MG63 (cell line): ENCODE results near the gene TSC22D1. TPM values are rescaled to one million over a fixed set of nuclear protein-coding genes. Genes with fewer than 3 reads are reported as not detected.
"Not testable (repeated sequence)": the region's sequence is repeated elsewhere in the genome, so short reads cannot be mapped to it uniquely, and the experiment has no call there.

Experiments
- DNase-seq: peaks from one replicate; pipeline ENCODE4 v3.0.0-alpha.2; 2020
- H3K27me3 ChIP-seq: fragments of 250-450 bp; sonication (Bioruptor Pico); 2 replicates; pipeline ENCODE4 v1.5.1; 2020; ENCODE audit warnings: mild to moderate bottlenecking, moderate library complexity
- H3K36me3 ChIP-seq: fragments of 250-450 bp; sonication (Bioruptor Pico); 2 replicates; pipeline ENCODE4 v1.5.1; 2020; ENCODE audit warnings: mild to moderate bottlenecking, moderate library complexity
- H3K4me3 ChIP-seq: fragments of 250-450 bp; sonication (Bioruptor Pico); 2 replicates; pipeline ENCODE4 v1.5.1; 2020; ENCODE audit warnings: mild to moderate bottlenecking, moderate library complexity
- H3K9me3 ChIP-seq: fragments of 250-450 bp; sonication (Bioruptor Pico); 2 replicates; pipeline ENCODE4 v1.5.1; 2020; ENCODE audit warnings: mild to moderate bottlenecking, moderate library complexity
- total RNA-seq: library from RNA; depleted of rRNA; stranded (reverse); fragments of >200 nt; shearing (Covaris generic); gene quantifications from 2 replicates; pipeline ENCODE4 v1.2.3, GENCODE V29; 2014; ENCODE audit warnings: low replicate concordance

TSC22D1 gene
- total RNA-seq, 1 experiment from 2014 or later, result 62.8 TPM

DNA sequence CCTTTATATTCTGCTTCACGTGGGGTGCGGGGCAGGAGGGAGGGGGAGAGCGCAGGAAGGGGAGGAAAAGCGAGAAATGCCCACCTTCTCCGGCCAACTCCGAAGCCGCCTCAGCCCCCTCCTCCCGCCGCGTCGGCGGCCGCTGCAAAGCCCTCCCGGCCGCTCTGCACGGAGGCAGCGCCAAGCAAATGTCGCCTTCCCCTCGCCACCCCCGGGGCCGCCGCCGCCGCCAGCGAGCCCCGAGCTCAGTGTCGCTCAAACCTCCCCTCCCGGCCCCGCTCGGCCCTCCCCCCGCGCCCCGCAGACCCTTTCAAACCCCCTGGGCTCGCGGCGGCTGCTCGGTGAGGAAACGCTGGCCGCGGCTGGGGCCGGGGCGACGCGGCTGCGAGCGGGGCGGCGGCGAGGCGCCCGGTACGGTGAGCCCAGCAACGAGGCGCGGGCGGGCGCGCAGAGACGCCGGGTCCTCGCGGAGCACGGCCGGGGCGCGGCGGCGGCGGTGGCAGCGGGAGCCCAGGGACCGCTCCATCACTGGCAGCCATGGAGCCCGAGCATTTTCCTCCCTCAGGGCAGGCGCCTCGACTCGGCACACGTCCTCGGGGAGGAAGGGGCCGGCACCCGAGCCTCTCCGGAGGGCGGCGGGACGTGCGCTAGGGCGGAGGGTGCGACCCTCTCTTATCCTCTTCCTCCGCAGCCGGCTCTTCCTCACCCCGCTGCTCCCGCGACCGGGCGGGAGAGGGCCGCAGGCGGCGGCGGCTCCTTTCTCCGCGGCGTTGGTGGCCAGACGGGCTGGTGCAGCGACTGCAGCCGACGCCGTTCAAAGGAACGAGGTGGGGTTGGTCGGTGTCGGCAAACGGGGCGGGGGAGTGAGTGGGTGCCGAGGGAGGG lies 463 bp upstream of the TSC22D1 start:
- H3K4me3 ChIP-seq, result peak overlapping the region; percentile 94
- peak; percentile 20 for DNase-seq
- H3K36me3 ChIP-seq, result peaks cover 29% of the 10 kb centered on the region
- no peaks in the 10 kb centered on the region for H3K27me3 ChIP-seq
- H3K9me3 ChIP-seq, result no peaks in the 10 kb centered on the region

DNA sequence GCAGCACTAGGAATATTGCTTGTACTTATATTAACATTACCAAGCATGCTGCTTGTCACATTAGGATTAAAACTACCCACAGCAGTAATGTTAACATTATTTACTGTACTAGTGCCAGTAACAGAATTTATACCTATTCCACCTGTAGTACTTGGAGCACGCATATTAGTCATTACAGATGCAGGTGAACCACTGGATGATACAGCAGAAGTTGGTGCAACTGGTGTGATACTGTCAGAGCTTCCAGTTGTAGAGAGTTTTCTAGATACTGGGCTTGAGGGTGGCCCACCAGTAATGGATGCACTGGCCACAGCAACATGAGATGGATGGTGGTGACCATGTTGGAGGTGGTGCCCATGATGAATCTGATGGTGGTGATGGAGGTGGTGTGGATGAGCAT lies 1.1 kb downstream of the TSC22D1 start:
- Histone ChIP-seq H3K9me3 (no peaks in the 10 kb centered on the region), H3K27me3 (no peaks in the 10 kb centered on the region), H3K36me3 (peaks cover 41% of the 10 kb centered on the region), H3K4me3 (peak overlapping the region; percentile 94)
- no peak for DNase-seq

DNA sequence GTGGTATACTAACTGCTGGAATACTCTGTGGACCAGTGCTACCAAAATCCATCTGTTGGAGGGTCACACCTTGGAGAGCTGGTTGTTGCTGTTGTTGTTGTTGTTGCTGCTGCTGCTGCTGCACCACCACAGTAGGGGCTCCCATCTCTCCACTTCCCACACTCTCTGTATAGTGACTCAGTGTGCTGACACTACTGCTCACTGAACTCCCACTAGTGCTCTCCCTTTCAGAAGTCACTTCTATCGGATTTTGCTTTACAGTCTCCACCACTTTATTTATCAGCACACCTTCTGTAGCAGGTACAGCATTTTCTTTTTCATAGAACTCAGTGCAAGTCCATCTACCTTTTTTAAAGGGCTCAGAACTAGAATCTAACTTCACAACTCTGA lies 1.7 kb downstream of the TSC22D1 start:
- Histone ChIP-seq H3K4me3 (peak overlapping the region; percentile 94), H3K27me3 (no peaks in the 10 kb centered on the region)
- DNase-seq, result no peak

DNA sequence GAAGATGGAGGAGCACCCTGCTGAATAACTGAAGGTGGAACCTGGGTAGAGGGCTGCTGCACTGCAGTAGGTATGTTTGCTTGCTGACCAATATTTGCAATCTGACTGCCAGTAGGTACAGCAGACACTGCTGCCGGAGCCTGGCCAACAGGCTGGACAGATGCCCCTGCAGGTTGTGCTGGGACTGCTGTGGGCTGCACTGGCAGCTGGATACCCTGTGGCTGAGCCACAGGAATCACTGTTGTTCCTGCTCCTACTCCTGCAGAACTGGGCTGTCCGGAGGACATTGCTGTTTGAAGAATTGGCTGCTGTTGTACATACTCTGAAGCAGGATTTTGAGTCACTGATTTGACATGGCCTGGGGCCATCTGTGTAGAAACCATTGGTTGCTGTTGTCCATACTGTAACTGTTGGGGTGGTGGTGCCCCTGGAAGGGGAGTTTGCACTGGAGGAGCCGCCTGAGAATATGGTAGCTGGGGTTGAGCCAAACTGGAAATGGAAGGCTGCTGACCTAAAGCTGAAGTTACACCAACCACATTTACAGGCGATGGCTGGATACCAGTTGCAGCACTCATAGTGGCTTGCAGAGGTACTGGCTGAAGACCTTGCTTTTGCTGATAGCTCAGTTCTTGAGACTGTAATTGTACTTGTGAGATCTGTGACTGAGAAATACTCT lies 2.2 kb downstream of the TSC22D1 start:
- H3K9me3 ChIP-seq, result no peaks in the 10 kb centered on the region
- peak; percentile 75 for DNase-seq
- H3K27me3 ChIP-seq, result no peaks in the 10 kb centered on the region
- peaks cover 50% of the 10 kb centered on the region for H3K36me3 ChIP-seq
- H3K4me3 ChIP-seq, result peak overlapping the region; percentile 94

More for the DNA sequence above, 1.7 kb downstream of the TSC22D1 start:
- peaks cover 45% of the 10 kb centered on the region for H3K36me3 ChIP-seq
- H3K9me3 ChIP-seq, result no peaks in the 10 kb centered on the region

DNA sequence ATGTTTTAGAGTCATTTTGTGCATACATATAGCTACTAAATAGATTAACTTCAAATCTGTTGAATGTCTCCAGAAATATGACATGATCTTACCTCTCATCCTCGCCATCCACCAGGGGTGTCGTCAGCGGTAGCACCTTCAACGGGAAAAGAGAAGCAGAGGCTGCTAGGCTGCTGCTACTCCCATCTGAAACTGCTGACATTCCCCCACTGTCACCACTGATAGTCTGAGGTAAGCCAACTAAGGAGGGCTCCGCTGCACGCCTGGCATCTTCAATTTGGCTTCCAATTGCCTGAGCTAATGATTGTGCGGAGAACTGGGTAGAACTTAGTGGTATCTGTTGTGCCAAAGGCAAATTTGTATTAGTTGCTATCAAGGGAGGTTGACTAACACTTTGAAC lies 3.1 kb downstream of the TSC22D1 start:
- DNase-seq, result no peak
- H3K9me3 ChIP-seq, result 0 out of 2 replicates have a peak, but pooled peaks cover 1% of the 10 kb centered on the region

DNA sequence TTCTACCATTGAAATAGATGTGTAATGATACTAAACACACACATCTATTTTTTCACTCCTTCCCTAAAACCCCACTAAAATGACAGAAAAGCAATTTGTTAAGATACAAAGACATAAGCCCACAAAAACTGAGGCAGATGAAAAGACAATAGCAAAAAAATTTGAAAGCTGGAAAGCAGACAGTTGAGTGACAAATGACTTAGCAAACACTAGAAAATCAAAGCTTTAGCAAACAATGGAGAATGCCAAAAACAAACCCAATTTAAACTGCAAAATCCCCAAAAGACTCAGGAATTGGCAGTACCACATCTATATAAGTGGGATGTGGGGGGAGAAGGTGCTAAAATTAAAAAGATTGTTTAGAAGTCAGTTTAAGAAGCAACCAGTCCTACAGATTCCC lies 9.5 kb downstream of the TSC22D1 start:
- H3K4me3 ChIP-seq, result no peak overlapping the region

More for the DNA sequence above, 3.1 kb downstream of the TSC22D1 start:
- H3K27me3 ChIP-seq, result no peaks in the 10 kb centered on the region
- peaks cover 51% of the 10 kb centered on the region for H3K36me3 ChIP-seq
- peak overlapping the region; percentile 49 for H3K4me3 ChIP-seq

DNA sequence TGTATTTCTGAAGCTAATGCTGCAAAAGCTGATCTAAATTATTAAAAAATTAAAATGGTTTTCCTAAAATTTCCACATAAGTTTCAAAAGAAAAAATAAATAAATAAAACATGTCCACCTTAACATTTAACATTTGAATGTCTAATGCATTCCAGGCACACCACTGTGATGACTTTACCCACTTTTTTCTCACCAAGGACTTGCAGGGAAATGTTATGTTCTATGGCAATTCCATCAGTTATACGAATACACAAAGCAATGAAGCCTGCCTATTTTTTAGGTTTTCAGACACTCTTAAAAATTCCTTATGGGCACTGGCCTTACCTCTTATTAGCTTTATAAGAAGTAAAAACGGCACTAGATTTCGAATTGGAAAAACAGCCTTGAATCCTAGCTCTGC lies 10.2 kb downstream of the TSC22D1 start:
- H3K9me3 ChIP-seq, result peaks cover 4% of the 10 kb centered on the region; the same call in 1 of the 2 replicates
- no peak overlapping the region for H3K4me3 ChIP-seq
- peaks cover 51% of the 10 kb centered on the region for H3K36me3 ChIP-seq
- H3K27me3 ChIP-seq, result no peaks in the 10 kb centered on the region
- no peak for DNase-seq

More for the DNA sequence above, 9.5 kb downstream of the TSC22D1 start:
- Histone ChIP-seq H3K9me3 (peaks cover 4% of the 10 kb centered on the region; the same call in 1 of the 2 replicates), H3K27me3 (no peaks in the 10 kb centered on the region), H3K36me3 (peaks cover 57% of the 10 kb centered on the region)
- no peak for DNase-seq

DNA sequence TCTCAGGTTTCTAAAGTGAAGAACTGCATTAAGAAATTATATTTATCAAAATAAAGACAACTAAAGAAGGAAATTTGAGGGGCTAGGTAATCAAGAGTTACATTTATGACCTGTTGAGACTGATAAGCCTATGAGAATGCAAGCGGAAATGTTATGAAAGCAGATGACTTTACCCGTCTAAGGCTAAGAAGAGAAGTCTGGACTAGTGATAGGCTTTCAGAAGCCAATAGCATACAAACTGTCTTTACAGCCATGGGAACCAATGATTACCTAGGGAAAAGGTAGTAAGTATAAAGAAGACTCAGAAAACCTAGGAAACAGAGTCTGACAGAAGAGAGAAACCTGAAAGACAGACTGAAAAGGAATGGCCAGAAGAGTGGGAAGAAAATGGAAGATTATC lies 11.2 kb downstream of the TSC22D1 start:
- no peak for DNase-seq
- no peak overlapping the region for H3K4me3 ChIP-seq
- H3K27me3 ChIP-seq, result no peaks in the 10 kb centered on the region
- H3K9me3 ChIP-seq, result peaks cover 4% of the 10 kb centered on the region; the same call in 1 of the 2 replicates
- H3K36me3 ChIP-seq, result peaks cover 45% of the 10 kb centered on the region

DNA sequence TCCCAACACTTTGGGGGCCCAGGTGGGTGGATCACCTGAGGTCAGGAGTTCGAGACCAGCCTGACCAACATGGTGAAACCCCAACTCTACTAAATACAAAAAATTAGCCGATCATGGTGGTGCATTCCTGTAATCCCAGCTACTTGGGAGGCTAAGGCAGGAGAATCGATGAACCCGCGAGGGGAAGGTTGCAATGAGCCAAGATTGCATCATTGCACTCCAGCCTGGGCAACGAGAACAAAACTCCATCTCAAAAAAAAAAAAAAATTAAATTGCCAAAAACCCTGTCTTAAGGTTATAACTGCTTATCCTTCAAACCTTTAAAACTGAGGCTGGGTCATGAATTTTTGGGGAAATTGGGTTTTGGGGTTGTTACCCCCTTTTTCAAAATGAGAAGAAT lies 13.3 kb downstream of the TSC22D1 start:
- DNase-seq, H3K9me3 ChIP-seq, H3K27me3 ChIP-seq, H3K4me3 ChIP-seq: not testable (repeated sequence)
- peaks cover 32% of the 10 kb centered on the region for H3K36me3 ChIP-seq

DNA sequence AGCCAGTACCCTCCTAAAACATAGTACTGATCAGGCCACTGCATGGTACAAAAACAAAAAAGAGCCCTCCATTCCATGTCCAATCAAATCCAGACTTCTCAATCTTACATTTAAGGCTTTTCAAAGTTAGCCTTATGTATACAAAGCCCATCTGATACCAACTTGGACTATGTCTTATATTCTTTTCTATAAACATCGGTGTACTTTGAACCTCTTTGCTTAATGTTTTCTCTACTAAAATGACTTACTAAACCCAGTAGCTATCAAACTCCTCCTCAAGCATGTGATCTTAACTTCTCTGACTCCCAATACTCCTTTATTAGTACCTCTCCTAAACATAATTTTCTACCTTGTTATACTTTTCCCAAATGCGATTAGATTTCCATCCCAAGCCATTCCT lies 14.8 kb downstream of the TSC22D1 start:
- H3K4me3 ChIP-seq, result no peak overlapping the region

DNA sequence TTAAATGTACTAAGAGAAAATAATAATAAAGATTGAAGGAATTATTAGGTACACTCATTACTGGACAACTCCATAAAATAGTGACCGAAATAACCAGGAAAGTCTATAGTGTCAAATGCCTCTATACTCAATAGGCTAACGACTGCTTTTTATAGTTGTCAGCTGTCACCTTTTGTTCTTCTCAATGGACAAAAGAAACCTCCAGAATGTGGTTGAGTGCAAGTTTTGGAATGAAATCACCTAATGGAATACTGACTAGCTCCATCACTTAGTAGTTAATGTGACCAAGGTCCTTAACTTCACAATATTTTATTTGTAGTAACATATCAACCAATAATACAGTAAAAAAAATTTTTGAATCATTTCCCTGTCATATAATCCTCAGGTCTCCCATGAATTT lies 18.1 kb downstream of the TSC22D1 start:
- no peaks in the 10 kb centered on the region for H3K27me3 ChIP-seq
- H3K36me3 ChIP-seq, result peaks cover 17% of the 10 kb centered on the region
- H3K4me3 ChIP-seq, result no peak overlapping the region
- no peaks in the 10 kb centered on the region for H3K9me3 ChIP-seq
- DNase-seq, result no peak

More for the DNA sequence above, 14.8 kb downstream of the TSC22D1 start:
- no peak for DNase-seq
- H3K9me3 ChIP-seq, result no peaks in the 10 kb centered on the region
- peaks cover 29% of the 10 kb centered on the region for H3K36me3 ChIP-seq
- H3K27me3 ChIP-seq, result no peaks in the 10 kb centered on the region

DNA sequence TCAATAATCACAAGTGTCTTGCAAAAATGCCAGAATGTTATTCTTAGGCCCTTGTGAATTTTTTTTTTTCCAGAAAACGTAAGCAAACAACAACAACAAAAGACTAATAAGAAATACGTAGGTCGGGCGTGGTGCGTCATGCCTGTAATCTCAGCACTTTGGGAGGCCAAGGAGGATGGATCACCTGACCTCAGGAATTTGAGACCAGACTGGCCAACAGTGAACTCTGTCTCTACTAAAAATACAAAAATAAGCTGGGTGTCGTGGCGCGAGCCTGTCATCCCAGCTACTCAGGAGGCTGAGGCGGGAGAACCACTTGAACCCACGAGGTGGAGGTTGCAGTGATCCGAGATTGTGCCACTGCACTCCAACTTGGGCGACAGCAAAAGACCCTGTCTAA lies 20.9 kb downstream of the TSC22D1 start:
- Histone ChIP-seq H3K9me3 (no peaks in the 10 kb centered on the region), H3K27me3 (no peaks in the 10 kb centered on the region), H3K36me3 (peaks cover 13% of the 10 kb centered on the region), H3K4me3 (no peak overlapping the region)
- DNase-seq, result no peak

DNA sequence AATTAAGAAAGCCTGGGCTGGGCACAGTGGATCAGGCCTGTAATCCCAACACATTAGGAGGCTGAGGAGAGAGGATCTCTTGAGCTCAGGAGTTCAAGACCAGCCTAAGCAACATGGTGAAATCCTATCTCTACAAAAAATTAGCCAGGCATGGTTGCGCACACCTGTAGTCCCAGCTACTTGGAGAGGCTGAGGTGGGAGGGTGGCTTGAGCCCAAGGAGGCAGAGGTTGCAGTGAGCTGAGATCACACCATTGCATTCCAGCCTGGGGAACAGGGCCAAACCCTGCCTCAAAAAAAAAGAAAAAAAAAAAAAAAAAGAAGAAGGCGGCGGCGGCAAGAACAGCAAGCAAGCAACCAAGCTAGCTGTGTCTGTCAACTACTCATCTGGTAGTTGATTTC lies 26.7 kb downstream of the TSC22D1 start:
- no peak for DNase-seq
- H3K36me3 ChIP-seq, result peaks cover 17% of the 10 kb centered on the region
- H3K9me3 ChIP-seq, result no peaks in the 10 kb centered on the region
- H3K4me3 ChIP-seq, result no peak overlapping the region
- H3K27me3 ChIP-seq, result no peaks in the 10 kb centered on the region

DNA sequence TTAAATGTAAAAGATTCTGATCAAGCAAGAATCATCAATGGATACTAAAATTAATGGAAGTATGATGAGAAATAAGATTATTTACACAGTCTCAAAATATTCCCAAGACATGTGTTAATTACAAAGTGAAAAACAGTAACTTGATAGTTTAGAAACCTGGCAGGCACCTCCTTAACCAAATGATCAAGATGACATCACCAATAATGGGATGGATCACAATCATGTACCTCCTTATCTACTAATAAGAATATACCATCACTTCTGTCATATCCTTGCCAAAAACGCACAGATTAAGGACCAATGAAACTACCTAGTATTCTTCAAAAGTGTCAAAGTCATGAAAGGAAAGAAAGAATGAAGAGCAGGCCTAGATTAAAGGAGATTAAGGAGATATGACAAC lies 30.0 kb downstream of the TSC22D1 start:
- peaks cover 11% of the 10 kb centered on the region; the same call in 1 of the 2 replicates for H3K36me3 ChIP-seq
- H3K9me3 ChIP-seq, result no peaks in the 10 kb centered on the region
- no peak overlapping the region for H3K4me3 ChIP-seq
- DNase-seq, result no peak
- H3K27me3 ChIP-seq, result no peaks in the 10 kb centered on the region

DNA sequence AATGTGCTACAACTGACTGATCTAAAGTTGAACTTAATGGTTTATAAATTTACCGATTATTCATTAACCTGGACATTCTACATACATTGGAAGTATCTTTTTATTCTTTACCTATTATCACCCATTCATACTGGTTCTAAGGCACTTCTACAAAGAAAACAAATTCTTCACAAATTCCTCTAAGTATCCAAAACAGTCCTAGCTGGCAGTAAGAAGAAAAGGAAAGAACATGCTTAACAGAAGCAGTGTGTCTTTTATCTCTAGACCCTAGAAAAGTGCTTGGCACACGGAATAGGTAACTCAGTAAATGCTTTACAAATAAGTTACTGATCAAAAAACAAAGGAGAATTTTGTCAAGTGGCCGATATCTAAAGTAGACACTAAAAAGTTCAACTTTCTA lies 32.8 kb downstream of the TSC22D1 start:
- no peak for DNase-seq
- H3K36me3 ChIP-seq, result peaks cover 8% of the 10 kb centered on the region; the same call in 1 of the 2 replicates
- H3K9me3 ChIP-seq, result no peaks in the 10 kb centered on the region
- H3K4me3 ChIP-seq, result no peak overlapping the region
- no peaks in the 10 kb centered on the region for H3K27me3 ChIP-seq

DNA sequence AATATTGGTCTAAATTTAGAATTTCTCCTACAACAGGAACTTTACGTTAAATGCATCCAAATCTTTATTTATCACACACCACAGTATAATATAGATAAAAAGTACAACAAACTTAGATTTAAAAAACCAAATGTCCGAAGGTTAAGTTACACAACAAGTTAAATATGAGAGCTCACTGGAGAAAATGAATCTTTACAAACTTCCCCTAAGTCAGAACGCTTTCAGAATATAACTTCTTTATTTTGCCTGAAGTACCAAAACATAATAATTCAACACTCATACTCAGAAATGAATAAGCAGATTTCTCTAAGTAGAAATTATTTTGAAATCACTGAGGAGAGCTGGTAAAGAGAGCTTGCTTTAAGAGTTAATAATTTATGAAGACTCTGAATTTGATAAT lies 33.8 kb downstream of the TSC22D1 start:
- Histone ChIP-seq H3K27me3 (no peaks in the 10 kb centered on the region), H3K4me3 (no peak overlapping the region), H3K9me3 (no peaks in the 10 kb centered on the region), H3K36me3 (peaks cover 12% of the 10 kb centered on the region; the same call in 1 of the 2 replicates)
- no peak for DNase-seq

DNA sequence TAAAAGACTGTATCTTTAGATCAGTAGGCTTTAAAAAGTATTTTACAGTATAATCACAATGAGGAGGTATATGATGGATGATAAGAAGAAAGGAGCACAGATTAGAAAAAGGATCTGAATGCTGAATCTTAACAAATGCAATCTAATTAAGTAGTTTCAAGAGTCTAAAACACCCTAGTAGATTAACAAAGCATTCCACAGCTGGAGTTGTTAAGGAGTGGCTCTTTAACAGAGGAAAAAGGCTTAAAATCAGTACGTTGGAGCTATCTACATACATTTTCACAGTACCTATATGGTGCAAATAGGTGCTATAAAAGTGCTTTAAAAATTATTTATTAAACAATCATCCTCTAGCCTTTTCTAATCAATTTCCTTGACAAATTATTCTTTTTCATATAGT lies 34.5 kb downstream of the TSC22D1 start:
- Histone ChIP-seq H3K36me3 (peaks cover 4% of the 10 kb centered on the region; the same call in 1 of the 2 replicates), H3K4me3 (no peak overlapping the region), H3K27me3 (no peaks in the 10 kb centered on the region), H3K9me3 (no peaks in the 10 kb centered on the region)
- no peak for DNase-seq
